ENCODE data around the gene FHIT. TPM values are rescaled to one million over a fixed set of nuclear protein-coding genes. Genes with fewer than 3 reads are reported as not detected.

Gene FHIT
- total and polyA plus RNA-seq, 10 of the 15 experiments (the other 5 are each of a cell fraction or from before 2014, with no cell fraction given) = 4.2 to 14.9 (median 9.4) TPM

GRCh38 chr3:61053781-61054496 lies 197.3 kb downstream of the FHIT start:
- Histone ChIP-seq H3K4me3 (no peak overlapping the region), H3K27ac (ENCODE audit: control insufficient read depth, insufficient read depth) (no peak overlapping the region), H3K9ac (ENCODE audit: control insufficient read depth, insufficient read depth, low read length) (no peak overlapping the region), H3K79me2 (ENCODE audit: control insufficient read depth, insufficient read depth, low read length) (no peaks in the 10 kb centered on the region), H3K36me3 (ENCODE audit: control insufficient read depth in 2 of 2, insufficient read depth in 2 of 2, low read length in 1 of 2) (no peaks in the 10 kb centered on the region; a peak in 1 of 4 replicates), H3K9me3 (replicated peaks; ENCODE audit: control insufficient read depth, insufficient read depth, low read length) (no peaks in the 10 kb centered on the region), H2AFZ (ENCODE audit: control insufficient read depth, low read depth, low read length) (no peak overlapping the region), H4K20me1 (ENCODE audit: control insufficient read depth, insufficient read depth) (no peaks in the 10 kb centered on the region), H3K4me1 (ENCODE audit: control insufficient read depth, insufficient read depth, low read length) (no peaks in the 10 kb centered on the region), H3K4me2 (ENCODE audit: control insufficient read depth, insufficient read depth) (no peak overlapping the region), H3K27me3 (replicated peaks in 1 of 2; ENCODE audit: control insufficient read depth in 2 of 2, insufficient read depth in 2 of 2, low read length in 1 of 2) (no peaks in the 10 kb centered on the region)
- ATAC-seq (no peak), DNase-seq (ENCODE audit: low read depth, low spot score) (no peak), FAIRE-seq (no peak)
- no peak for TF ChIP-seq IKZF1 (conservative IDR thresholded peaks at IDR 0.05)
- RAD21 ChIA-PET (ENCODE audit: unreplicated experiment) = no interaction called here
- in situ Hi-C loops (cut with MboI) = no loop called here
- POLR2A ChIA-PET = interaction anchor here (0.6 kb wide), 1 partner anchor 131 kb away, joined by 3 read pairs; no protein-coding TSS in a partner anchor
- BruUV-seq (replicated peaks) = no TSS peak
- intact Hi-C loops (cut with micrococcal nuclease; ENCODE audit: unreplicated experiment) = no loop called here
- CTCF ChIA-PET = interaction anchor here (0.9 kb wide), 1 partner anchor 143 kb away, joined by 3 read pairs; no protein-coding TSS in a partner anchor
- SMC1A ChIA-PET (ENCODE audit: uncharacterized antibody, unreplicated experiment) = interaction anchor here (0.5 to 0.9 kb wide), 3 partner anchors 58 to 250 kb away, joined by 3 read pairs; no protein-coding TSS in a partner anchor
- 97% methylated on average over 2 of the region's 2 CpGs for WGBS (ENCODE audit: insufficient coverage, insufficient replicate concordance, low lambda C conversion rate, missing lambda C conversion rate)

- H3K79me2 ChIP-seq (ENCODE audit: control insufficient read depth, insufficient read depth, low read length) = no peaks in the 10 kb centered on the region
- ChIA-PET RAD21 (ENCODE audit: unreplicated experiment) (no interaction called here), SMC1A (ENCODE audit: uncharacterized antibody, unreplicated experiment) (no interaction called here), POLR2A (no interaction called here), CTCF (no interaction called here)
- in situ Hi-C loops (cut with MboI) = no loop called here
- H3K9me3 ChIP-seq (replicated peaks; ENCODE audit: control insufficient read depth, insufficient read depth, low read length) = no peaks in the 10 kb centered on the region; the same call in 2 of the 3 replicates
- no peak overlapping the region for H2AFZ ChIP-seq (ENCODE audit: control insufficient read depth, low read depth, low read length)
- no peak overlapping the region for H3K27ac ChIP-seq (ENCODE audit: control insufficient read depth, insufficient read depth)
- no peak overlapping the region for H3K4me3 ChIP-seq
- DNase-seq (ENCODE audit: low read depth, low spot score) (no peak), ATAC-seq (no peak), FAIRE-seq (no peak)
- WGBS (ENCODE audit: insufficient coverage, insufficient replicate concordance, low lambda C conversion rate, missing lambda C conversion rate) = 0% methylated on average over 1 of the region's 1 CpG
- intact Hi-C loops (cut with micrococcal nuclease; ENCODE audit: unreplicated experiment) = no loop called here
- no peaks in the 10 kb centered on the region; a peak in 1 of 4 replicates for H3K36me3 ChIP-seq (ENCODE audit: control insufficient read depth in 2 of 2, insufficient read depth in 2 of 2, low read length in 1 of 2)
- no peaks in the 10 kb centered on the region for H3K4me1 ChIP-seq (ENCODE audit: control insufficient read depth, insufficient read depth, low read length)
- no peaks in the 10 kb centered on the region for H4K20me1 ChIP-seq (ENCODE audit: control insufficient read depth, insufficient read depth)
- no TSS peak for BruUV-seq (replicated peaks)
- H3K9ac ChIP-seq (ENCODE audit: control insufficient read depth, insufficient read depth, low read length) = no peak overlapping the region
- no peak for TF ChIP-seq PKNOX1 (IDR thresholded peaks at IDR 0.05)
- TF ChIP-seq SPI1 (IDR thresholded peaks at IDR 0.05; ENCODE audit: borderline replicate concordance, insufficient read depth, low read depth, low read length) = no peak
- TF ChIP-seq TAF1 (IDR thresholded peaks at IDR 0.05; ENCODE audit: borderline replicate concordance, low read depth, low read length) = no peak
- no peaks in the 10 kb centered on the region for H3K27me3 ChIP-seq (replicated peaks in 1 of 2; ENCODE audit: control insufficient read depth in 2 of 2, insufficient read depth in 2 of 2, low read length in 1 of 2)
- H3K4me2 ChIP-seq (ENCODE audit: control insufficient read depth, insufficient read depth) = no peak overlapping the region
Observed at GRCh38 chr3:61052851-61053250, 198.4 kb downstream of the FHIT start.
